GM21576 (cell line): ENCODE data around the gene SYT17.

ENCODE experiments used
- ATAC-seq: cut with Tn5 transposase; IDR thresholded peaks from one replicate; pipeline ENCODE4 v1.9.1; 2021; ENCODE audit warnings: mild to moderate bottlenecking, moderate library complexity; ENCODE audit not compliant: unreplicated experiment

SYT17 gene

GRCh38 chr16:19167710-19168370, at the start of gene SYT17:
Gene SYT17 (plus strand): TSS chr16:19168240. CDS start chr16:19168647, 407 bp downstream.
- peak; percentile 60 for ATAC-seq

GRCh38 chr16:19118938-19119431, 49.1 kb upstream of the SYT17 start:
- no peak for ATAC-seq

GRCh38 chr16:19119564-19119963, 48.5 kb upstream of the SYT17 start:
- ATAC-seq: no peak

- no peak for ATAC-seq
These were observed 44.4 kb upstream of the SYT17 start for GRCh38 chr16:19123535-19124178.

- ATAC-seq: no peak
These were observed 41.7 kb upstream of the SYT17 start for GRCh38 chr16:19126300-19126699.

- ATAC-seq: peak; percentile 31
These were observed 40.8 kb upstream of the SYT17 start for GRCh38 chr16:19127205-19127604.

- ATAC-seq: peak; percentile 50
These were observed 40.3 kb upstream of the SYT17 start for GRCh38 chr16:19127674-19128131.

GRCh38 chr16:19128454-19129200, 39.4 kb upstream of the SYT17 start:
- no peak for ATAC-seq

- no peak for ATAC-seq
These were observed 37.7 kb upstream of the SYT17 start for GRCh38 chr16:19130385-19130784.

- no peak for ATAC-seq
These were observed 36.9 kb upstream of the SYT17 start for GRCh38 chr16:19130852-19131824.

GRCh38 chr16:19131825-19132218, 36.2 kb upstream of the SYT17 start:
- no peak for ATAC-seq

- ATAC-seq: no peak
These were observed 35.8 kb upstream of the SYT17 start for GRCh38 chr16:19132255-19132654.

GRCh38 chr16:19132898-19133297, 35.1 kb upstream of the SYT17 start:
- no peak for ATAC-seq

GRCh38 chr16:19133600-19133999, 34.4 kb upstream of the SYT17 start:
- no peak for ATAC-seq

- ATAC-seq: no peak
These were observed 32.7 kb upstream of the SYT17 start for GRCh38 chr16:19135201-19135842.

GRCh38 chr16:19135896-19136438, 32.1 kb upstream of the SYT17 start:
- ATAC-seq: no peak

GRCh38 chr16:19136549-19137196, 31.4 kb upstream of the SYT17 start:
- ATAC-seq: no peak

GRCh38 chr16:19137201-19138128, 30.6 kb upstream of the SYT17 start:
- ATAC-seq: no peak
